ENCODE measurements around the gene DLGAP4.

DLGAP4 gene

GRCh38 chr20:36418711-36419110, 112.6 kb downstream of the DLGAP4 start:
- DNase-seq, result no peak

DNA sequence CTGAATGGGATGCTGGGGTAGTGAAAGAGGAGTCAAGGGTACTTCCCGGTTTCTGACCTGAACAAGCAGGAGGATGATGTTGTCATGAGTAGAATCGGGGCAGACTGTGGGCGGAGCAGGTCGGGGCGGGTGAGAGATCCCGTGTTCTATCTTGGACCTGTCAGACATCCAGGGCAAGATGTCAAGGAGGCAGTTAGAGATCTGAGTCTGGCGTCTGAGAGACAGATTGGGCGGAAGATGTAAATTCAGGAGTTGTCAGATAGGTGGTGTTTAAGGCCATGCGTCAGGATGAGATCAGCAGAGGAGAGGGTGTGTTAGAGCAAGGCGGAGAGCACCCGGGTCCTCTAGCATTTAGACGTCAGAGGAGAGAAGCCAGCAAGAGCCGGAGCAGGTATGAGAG, 115.5 kb downstream of the DLGAP4 start:
- no peak for DNase-seq

DNA sequence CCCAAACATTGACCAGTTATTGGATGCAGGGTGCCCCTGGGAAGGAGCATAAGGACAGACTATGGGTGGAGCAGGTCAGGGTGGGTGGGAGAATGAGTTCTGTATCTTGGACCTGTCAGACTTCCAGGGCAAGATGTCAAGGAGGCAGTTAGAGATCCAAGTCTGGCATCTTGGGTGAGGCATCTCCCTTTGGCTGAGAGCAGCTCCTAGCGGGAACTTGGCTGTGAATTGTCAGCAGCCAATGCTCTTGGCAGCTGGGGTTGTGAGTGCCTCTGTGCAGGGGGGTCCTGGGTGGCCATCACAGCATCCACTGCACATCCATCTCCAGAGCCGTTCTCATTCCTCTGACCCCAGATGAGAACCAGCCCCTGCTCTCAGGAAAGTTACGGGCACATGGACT, 118.2 kb downstream of the DLGAP4 start:
- no peak for DNase-seq

DNA sequence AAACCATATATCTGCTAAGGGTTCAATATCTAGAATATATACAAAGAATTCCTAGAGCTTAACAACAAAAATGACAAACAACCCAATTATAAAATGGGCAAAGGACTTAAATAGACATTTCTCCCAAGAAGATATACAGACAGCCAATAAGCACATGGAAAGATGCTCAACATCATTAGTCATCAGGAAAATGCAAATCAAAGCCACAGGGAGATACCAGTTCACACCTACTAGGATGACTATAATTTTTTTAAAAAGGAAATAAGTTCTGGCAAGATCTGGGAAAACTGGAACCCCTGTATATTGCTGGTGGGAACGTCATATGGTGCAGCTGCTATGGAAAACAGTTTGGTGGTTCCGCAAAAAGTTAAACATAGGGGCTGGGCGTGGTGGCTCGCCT, 119.0 kb downstream of the DLGAP4 start:
- DNase-seq, result no peak

DNA sequence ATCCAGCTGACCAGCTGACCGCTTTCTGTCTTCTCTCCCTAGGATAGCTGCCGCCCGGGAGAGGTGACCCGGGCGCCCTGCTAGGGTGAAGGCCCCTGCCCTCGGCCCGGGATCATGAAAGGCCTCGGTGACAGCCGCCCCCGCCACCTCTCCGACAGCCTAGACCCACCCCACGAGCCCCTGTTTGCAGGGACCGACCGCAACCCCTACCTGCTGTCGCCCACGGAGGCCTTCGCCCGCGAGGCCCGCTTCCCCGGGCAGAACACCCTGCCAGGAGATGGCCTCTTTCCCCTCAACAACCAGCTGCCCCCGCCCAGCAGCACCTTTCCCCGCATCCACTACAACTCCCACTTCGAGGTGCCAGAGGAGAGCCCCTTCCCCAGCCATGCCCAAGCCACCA, 125.5 kb downstream of the DLGAP4 start:
- DNase-seq, result no peak

DNA sequence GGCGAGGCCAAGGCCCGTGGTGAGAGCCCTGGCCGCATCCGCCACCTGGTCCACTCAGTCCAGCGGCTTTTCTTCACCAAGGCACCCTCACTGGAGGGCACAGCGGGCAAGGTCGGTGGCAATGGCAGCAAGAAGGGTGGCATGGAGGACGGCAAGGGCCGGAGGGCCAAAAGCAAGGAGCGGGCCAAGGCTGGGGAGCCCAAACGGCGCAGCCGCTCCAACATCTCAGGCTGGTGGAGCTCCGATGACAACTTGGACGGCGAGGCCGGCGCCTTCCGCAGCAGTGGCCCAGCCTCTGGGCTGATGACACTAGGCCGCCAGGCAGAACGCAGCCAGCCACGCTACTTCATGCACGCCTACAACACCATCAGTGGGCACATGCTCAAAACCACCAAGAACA, 126.0 kb downstream of the DLGAP4 start:
- DNase-seq, result no peak

DNA sequence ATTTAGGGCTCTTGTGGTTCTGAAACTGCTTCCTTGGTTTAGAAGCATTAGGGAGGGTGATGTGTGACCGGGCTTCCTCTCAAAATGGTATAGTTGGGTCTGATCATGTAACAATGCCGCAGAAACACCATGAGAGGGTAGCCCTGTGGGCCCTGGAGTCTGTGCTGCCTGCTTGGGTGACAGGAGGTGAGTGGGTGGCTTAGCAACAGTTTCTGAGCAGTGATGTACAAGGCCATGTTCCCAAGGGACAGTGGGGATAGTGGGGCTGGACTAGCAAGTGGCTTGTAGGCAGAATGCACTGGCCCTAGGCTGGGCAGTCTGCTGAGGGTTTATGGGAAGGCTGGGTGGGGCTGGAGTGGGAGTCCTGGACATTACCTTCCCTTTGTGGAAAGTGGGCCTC, 128.2 kb downstream of the DLGAP4 start:
- DNase-seq, result no peak

- no peak for DNase-seq
Measured at GRCh38 chr20:36435124-36435523, 129.0 kb downstream of the DLGAP4 start.

DNA sequence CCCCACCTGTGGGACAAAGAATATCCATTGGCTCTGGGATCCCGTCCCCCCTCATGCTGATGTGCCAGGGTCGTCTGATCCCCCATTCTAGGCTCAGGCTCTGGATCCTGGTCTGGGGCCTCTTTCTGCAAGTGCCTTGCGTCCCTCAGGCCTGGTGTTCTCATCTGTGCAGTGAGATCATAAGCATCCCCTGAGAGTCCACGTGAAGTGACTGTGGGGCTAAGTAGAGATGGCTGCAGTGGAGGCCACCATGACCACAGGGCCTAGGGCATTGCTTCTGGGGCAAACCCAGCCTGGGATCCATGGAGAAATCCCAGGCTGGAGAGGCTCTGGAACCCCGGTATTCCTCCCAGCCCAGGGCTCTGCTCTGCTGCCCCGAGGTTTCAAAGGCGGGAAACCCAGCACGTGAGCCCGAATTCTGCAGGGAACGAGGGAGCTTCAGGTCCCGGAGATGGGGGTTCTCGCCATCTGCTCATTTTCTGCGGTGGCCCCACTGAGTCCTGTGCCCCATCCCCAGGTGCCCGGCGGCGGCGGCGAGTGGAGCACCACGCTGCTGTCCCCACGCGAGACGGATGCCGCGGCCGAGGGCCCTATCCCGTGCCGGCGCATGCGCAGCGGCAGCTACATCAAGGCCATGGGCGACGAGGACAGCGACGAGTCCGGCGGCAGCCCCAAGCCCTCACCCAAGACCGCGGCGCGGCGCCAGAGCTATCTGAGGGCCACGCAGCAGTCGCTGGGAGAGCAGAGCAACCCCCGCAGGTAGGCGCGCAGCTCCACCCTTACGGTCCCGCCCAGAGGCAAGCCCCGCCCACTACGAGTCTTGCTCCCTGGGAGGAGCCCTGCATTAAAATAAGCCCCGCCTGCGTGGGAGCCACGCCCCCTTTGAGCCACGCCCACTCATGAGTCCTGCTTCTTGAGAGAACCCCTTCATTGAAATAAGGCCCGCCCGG, 129.7 kb downstream of the DLGAP4 start:
- peak; percentile 87 for DNase-seq

- DNase-seq, result peak; percentile 72
Measured at GRCh38 chr20:36439040-36439730, 133.0 kb downstream of the DLGAP4 start.

- DNase-seq, result no peak
Measured at GRCh38 chr20:36439731-36440072, 133.6 kb downstream of the DLGAP4 start.

GRCh38 chr20:36440370-36441026, 134.4 kb downstream of the DLGAP4 start:
- DNase-seq, result no peak

GRCh38 chr20:36441027-36441414, 134.9 kb downstream of the DLGAP4 start:
- DNase-seq, result no peak

- no peak for DNase-seq
Measured at GRCh38 chr20:36441416-36441815, 135.3 kb downstream of the DLGAP4 start.

- DNase-seq, result no peak
Measured at GRCh38 chr20:36445847-36446246, 139.7 kb downstream of the DLGAP4 start.

GRCh38 chr20:36446557-36446956, 140.4 kb downstream of the DLGAP4 start:
- no peak for DNase-seq

GRCh38 chr20:36447101-36447500, 141.0 kb downstream of the DLGAP4 start:
- no peak for DNase-seq

- DNase-seq, result no peak
Measured at GRCh38 chr20:36449663-36450062, 143.5 kb downstream of the DLGAP4 start.

- no peak for DNase-seq
Measured at GRCh38 chr20:36454332-36454697, 148.2 kb downstream of the DLGAP4 start.

DNA sequence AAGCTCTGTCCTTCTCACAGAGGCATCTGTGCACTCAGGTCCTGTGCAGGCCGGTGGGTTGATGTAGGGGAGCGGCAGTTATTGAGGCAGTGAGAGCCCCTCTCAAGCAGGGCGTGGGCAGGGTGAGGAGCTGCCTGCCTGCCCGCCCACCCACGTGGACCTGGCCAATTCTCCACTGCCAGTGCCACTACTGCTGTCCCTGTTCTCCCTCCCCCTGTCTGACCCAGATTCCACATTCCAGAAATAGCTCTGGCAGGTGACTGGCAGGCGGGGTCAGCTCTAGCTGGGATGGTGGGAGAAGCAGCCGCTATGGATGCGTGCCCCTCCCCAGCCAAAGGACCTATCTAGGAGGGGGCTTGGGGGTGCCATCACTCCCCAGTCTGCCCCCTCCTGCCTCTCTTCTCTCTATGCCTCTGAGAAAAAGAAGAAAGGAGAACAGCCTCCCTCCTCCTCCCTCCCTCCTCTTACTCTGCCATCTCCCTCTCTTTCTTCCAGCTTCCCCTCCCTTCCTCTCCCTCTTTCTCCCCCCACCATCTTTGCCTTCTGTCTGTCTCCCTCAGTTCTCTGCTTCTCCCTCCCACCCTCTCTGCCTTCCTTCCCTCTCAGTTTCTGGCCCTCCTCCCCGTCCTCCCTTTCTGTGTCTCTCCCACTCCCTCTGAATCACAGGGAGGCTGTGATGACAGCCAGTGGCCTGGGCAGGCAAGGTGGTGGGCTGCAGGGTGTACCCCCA, 148.7 kb downstream of the DLGAP4 start:
- DNase-seq, result no peak

DNA sequence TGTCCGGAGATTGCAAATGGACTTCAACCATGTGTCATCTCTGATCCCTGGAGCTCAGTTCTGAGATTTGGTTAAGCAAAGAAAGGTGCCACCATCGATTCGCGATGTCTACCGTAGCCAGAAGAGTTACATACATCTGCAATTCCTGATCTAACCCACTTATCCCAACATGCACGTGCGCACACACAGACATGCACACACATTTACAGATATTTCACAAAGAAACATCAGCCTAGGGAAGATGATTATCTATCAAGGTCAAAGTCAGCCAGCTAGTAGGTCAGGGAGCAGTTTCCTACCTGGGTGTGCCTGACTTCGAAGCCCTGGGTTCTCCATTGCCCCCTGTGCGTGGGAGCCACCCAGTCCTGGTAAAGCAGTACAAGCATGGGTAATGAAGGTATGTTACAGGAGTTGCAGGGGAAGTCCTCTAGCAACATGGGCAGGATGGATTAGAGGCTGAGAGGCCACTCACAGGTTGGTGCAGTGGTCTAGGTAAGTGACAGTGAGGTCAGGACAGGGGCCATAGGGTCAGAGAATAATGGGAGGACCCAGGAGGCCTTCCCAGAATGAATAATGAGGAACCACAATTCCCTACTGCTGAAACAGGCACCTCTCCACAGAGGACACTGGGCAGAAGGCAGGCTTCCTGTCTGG, 150.0 kb downstream of the DLGAP4 start:
- DNase-seq, result no peak
